HepG2 (cell line): ENCODE results near the gene RALB. TPM values are rescaled to one million over a fixed set of nuclear protein-coding genes. Genes with fewer than 3 reads are reported as not detected.

Experiments used
- ATRX ChIP-seq: sonication (generic); formaldehyde crosslinking; IDR thresholded peaks from 2 replicates; pipeline ENCODE4 v1.4.0; 2020; ENCODE audit warnings: missing genetic modification reagents, borderline replicate concordance
- HMG20B ChIP-seq: conservative IDR thresholded peaks from 2 replicates; pipeline ENCODE4 v1.6.1; 2016; ENCODE audit warnings: missing genetic modification reagents, missing compliant biosample characterization
- HOXA7 ChIP-seq: sonication (generic); formaldehyde crosslinking; IDR thresholded peaks from 2 replicates; pipeline ENCODE4 v1.8.1; 2022; ENCODE audit warnings: mild to moderate bottlenecking, missing genetic modification reagents, moderate library complexity
- NFE2 ChIP-seq: sonication (generic); formaldehyde crosslinking; IDR thresholded peaks from 2 replicates; pipeline ENCODE4 v1.4.0; 2020; ENCODE audit warnings: missing genetic modification reagents
- STAT5B ChIP-seq: sonication (generic); formaldehyde crosslinking; IDR thresholded peaks from 2 replicates; pipeline ENCODE4 v1.4.0; 2020; ENCODE audit warnings: missing genetic modification reagents
- TEAD2 ChIP-seq: sonication (generic); formaldehyde crosslinking; IDR thresholded peaks from 2 replicates; pipeline ENCODE4 v1.9.0; 2021; ENCODE audit warnings: missing genetic modification reagents
- TOPORS ChIP-seq: sonication (generic); formaldehyde crosslinking; IDR thresholded peaks from 2 replicates; pipeline ENCODE4 v1.8.0; 2023; ENCODE audit warnings: mild to moderate bottlenecking, missing genetic modification reagents
- ZNF230 ChIP-seq: sonication (generic); formaldehyde crosslinking; IDR thresholded peaks from 2 replicates; pipeline ENCODE4 v1.4.0; 2020; ENCODE audit warnings: mild to moderate bottlenecking, missing genetic modification reagents
- ZNF264 ChIP-seq: sonication (generic); formaldehyde crosslinking; IDR thresholded peaks from 2 replicates; pipeline ENCODE4 v1.4.0; 2020; ENCODE audit warnings: missing genetic modification reagents
- ZNF460 ChIP-seq: sonication (generic); formaldehyde crosslinking; IDR thresholded peaks from 2 replicates; pipeline ENCODE4 v1.5.1; 2020; ENCODE audit warnings: missing genetic modification reagents, mild to moderate bottlenecking, borderline replicate concordance
- ZNF7 ChIP-seq: IDR thresholded peaks from 2 replicates; pipeline ENCODE4 v1.6.1; 2016; ENCODE audit warnings: missing biosample characterization, missing genetic modification reagents
- ZNF841 ChIP-seq: sonication (generic); formaldehyde crosslinking; IDR thresholded peaks from 2 replicates; pipeline ENCODE4 v1.8.1; 2023; ENCODE audit warnings: missing genetic modification reagents, borderline replicate concordance
- polyA plus RNA-seq, 8 experiments: library from polyadenylated mRNA; depleted of rRNA in 3 of 8; stranded (reverse) in 7 of 8; unstranded in 1 of 8; fragments of >200 nt; fragmentation: Illumina TruSeq in 4 of 8; extraction: Trizol in 4 of 8; gene quantifications; 2 replicates each; pipeline versions ENCODE4 v1.2.1 to v1.2.3, GENCODE V29; 2011 to 2016; ENCODE audit warnings: low read depth in 4 of 8, missing spikeins in 1 of 8, mixed read lengths in 1 of 8; ENCODE audit not compliant: insufficient read depth in 1 of 8
- total RNA-seq, 5 experiments: library from RNA; depleted of rRNA; stranded (reverse); fragments of >200 nt; fragmentation: Illumina TruSeq; extraction: Trizol; gene quantifications; 2 replicates each; pipeline ENCODE4 v1.2.3, GENCODE V29; 2016; ENCODE audit warnings: low read depth in 1 of 5
- TF ChIP-seq, protein P1 (sequence below): sonication (generic); formaldehyde crosslinking; IDR thresholded peaks from 2 replicates; pipeline ENCODE4 v1.4.0; 2020; ENCODE audit warnings: mild to moderate bottlenecking, missing genetic modification reagents
- TF ChIP-seq, protein P2 (sequence below): sonication (generic); formaldehyde crosslinking; IDR thresholded peaks from 2 replicates; pipeline ENCODE4 v1.4.0; 2020; ENCODE audit warnings: missing genetic modification reagents
- TF ChIP-seq, protein P3 (sequence below): sonication (generic); formaldehyde crosslinking; IDR thresholded peaks from 2 replicates; pipeline ENCODE4 v1.5.0; 2020; ENCODE audit warnings: mild to moderate bottlenecking, missing genetic modification reagents, borderline replicate concordance

The RALB gene
- total and polyA plus RNA-seq, 2 of the 13 experiments (the other 11 are each of a cell fraction or from before 2014, with no cell fraction given), result 37.8 to 43.2 TPM

DNA sequence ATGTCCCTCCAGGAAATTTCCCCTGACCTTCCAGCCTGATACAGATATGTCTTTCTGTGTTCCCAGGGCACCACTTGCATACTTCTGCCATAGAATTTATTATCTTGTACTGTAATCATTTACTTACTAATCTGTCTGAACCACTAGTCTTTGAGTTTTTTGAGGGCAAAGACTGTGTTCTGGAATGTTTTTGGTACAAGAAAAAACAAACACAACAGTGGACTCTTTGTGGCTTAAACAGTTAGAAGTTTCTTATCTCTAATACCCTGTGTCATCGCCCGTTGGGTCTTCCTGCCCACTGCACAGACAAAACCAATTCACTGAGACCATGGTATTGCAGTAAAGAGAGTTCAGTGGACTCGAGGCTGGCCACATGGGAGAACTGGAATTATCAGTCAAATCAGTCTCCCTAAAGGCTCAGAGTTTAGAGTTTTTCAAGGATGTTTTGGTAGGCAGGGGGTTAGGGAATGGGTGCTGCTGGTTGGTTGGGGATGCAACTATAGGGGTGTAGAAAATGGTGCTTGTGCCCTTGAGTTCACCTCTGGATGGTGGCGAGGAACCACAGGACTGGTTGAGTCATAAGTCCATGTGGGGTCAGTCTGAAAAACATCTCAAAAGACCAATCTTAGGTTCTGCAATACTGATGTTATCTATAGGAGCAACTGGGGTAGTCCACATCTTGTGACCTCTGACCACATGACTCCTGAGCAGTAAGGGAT lies 20.3 kb downstream of the RALB start (continued):
- TF ChIP-seq, protein P1, sequence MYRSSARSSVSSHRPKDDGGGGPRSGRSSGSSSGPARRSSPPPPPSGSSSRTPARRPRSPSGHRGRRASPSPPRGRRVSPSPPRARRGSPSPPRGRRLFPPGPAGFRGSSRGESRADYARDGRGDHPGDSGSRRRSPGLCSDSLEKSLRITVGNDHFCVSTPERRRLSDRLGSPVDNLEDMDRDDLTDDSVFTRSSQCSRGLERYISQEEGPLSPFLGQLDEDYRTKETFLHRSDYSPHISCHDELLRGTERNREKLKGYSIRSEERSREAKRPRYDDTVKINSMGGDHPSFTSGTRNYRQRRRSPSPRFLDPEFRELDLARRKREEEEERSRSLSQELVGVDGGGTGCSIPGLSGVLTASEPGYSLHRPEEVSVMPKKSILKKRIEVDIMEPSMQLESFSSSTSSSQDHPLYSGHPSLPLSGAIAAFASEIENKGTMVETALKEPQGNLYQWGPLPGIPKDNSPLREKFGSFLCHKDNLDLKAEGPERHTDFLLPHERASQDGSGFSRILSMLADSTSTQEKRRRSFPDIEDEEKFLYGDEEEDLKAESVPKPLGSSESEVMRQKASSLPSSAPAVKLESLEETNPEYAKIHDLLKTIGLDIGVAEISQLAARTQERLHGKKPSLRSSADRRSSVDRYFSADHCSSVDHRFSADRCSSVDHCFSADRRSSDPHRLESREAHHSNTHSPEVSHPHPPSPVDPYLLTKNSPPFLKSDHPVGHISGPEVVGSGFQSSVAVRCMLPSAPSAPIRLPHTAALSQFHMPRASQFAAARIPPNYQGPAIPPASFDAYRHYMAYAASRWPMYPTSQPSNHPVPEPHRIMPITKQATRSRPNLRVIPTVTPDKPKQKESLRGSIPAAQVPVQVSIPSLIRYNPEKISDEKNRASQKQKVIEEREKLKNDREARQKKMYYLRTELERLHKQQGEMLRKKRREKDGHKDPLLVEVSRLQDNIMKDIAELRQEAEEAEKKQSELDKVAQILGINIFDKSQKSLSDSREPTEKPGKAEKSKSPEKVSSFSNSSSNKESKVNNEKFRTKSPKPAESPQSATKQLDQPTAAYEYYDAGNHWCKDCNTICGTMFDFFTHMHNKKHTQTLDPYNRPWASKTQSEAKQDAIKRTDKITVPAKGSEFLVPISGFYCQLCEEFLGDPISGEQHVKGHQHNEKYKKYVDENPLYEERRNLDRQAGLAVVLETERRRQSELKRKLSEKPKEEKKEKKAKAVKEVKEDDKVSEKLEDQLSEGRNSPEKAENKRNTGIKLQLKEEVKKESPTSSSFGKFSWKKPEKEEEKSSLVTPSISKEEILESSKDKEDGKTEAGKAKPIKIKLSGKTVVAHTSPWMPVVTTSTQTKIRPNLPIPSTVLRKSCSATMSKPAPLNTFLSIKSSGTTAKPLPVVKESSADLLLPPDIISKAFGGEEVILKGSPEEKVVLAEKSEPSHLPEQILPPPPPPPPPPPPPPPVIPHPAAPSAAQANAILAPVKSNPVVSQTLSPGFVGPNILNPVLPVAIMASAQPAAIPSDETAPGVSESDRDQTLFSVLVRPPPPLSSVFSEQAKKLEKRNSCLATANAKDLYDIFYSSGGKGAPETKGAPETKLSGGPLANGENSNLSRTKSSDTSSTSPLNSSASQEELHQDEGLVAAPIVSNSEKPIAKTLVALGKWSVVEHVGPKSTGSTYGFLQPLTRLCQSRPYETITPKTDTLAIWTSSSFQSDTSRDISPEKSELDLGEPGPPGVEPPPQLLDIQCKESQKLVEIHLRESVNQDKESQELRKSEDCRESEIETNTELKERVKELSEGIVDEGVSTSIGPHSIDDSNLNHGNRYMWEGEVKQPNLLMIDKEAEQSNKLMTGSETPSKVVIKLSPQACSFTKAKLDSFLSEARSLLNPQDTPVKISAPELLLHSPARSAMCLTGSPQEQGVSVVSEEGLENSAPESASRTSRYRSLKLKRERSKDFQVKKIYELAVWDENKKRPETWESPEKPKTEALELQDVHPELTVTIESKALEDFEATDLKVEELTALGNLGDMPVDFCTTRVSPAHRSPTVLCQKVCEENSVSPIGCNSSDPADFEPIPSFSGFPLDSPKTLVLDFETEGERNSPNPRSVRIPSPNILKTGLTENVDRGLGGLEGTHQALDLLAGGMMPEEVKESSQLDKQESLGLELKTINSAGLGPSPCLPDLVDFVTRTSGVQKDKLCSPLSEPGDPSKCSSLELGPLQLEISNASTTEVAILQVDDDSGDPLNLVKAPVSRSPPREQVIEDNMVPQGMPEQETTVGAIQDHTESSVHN (CRISPR knock-in tag), result no peak
- TF ChIP-seq ZNF7 (CRISPR knock-in tag), result peak; percentile 11; the same call in 1 of the 2 replicates
- peak; percentile 70; the same call in 1 of the 2 replicates for TF ChIP-seq HMG20B (CRISPR knock-in tag)
- no peak for TF ChIP-seq TEAD2
- TF ChIP-seq, protein P2, sequence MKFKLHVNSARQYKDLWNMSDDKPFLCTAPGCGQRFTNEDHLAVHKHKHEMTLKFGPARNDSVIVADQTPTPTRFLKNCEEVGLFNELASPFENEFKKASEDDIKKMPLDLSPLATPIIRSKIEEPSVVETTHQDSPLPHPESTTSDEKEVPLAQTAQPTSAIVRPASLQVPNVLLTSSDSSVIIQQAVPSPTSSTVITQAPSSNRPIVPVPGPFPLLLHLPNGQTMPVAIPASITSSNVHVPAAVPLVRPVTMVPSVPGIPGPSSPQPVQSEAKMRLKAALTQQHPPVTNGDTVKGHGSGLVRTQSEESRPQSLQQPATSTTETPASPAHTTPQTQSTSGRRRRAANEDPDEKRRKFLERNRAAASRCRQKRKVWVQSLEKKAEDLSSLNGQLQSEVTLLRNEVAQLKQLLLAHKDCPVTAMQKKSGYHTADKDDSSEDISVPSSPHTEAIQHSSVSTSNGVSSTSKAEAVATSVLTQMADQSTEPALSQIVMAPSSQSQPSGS (CRISPR knock-in tag), result peak; percentile 69; the same call in 1 of the 2 replicates
- TF ChIP-seq ZNF264, result peak; percentile 84
- TF ChIP-seq HOXA7 (CRISPR knock-in tag), result no peak
- peak; percentile 63; the same call in 1 of the 2 replicates for TF ChIP-seq STAT5B (CRISPR knock-in tag)
- TF ChIP-seq TOPORS (CRISPR knock-in tag), result no peak
- TF ChIP-seq ATRX (CRISPR knock-in tag), result no peak
- TF ChIP-seq, protein P3, sequence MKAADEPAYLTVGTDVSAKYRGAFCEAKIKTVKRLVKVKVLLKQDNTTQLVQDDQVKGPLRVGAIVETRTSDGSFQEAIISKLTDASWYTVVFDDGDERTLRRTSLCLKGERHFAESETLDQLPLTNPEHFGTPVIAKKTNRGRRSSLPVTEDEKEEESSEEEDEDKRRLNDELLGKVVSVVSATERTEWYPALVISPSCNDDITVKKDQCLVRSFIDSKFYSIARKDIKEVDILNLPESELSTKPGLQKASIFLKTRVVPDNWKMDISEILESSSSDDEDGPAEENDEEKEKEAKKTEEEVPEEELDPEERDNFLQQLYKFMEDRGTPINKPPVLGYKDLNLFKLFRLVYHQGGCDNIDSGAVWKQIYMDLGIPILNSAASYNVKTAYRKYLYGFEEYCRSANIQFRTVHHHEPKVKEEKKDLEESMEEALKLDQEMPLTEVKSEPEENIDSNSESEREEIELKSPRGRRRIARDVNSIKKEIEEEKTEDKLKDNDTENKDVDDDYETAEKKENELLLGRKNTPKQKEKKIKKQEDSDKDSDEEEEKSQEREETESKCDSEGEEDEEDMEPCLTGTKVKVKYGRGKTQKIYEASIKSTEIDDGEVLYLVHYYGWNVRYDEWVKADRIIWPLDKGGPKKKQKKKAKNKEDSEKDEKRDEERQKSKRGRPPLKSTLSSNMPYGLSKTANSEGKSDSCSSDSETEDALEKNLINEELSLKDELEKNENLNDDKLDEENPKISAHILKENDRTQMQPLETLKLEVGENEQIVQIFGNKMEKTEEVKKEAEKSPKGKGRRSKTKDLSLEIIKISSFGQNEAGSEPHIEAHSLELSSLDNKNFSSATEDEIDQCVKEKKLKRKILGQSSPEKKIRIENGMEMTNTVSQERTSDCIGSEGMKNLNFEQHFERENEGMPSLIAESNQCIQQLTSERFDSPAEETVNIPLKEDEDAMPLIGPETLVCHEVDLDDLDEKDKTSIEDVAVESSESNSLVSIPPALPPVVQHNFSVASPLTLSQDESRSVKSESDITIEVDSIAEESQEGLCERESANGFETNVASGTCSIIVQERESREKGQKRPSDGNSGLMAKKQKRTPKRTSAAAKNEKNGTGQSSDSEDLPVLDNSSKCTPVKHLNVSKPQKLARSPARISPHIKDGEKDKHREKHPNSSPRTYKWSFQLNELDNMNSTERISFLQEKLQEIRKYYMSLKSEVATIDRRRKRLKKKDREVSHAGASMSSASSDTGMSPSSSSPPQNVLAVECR (CRISPR knock-in tag), result peak; percentile 55; the same call in 1 of the 2 replicates
- TF ChIP-seq NFE2, result no peak
- peak; percentile 52; the same call in 1 of the 2 replicates for TF ChIP-seq ZNF230 (CRISPR knock-in tag)
- TF ChIP-seq ZNF460 (CRISPR knock-in tag), result peak; percentile 63; the same call in 1 of the 2 replicates
- no peak for TF ChIP-seq ZNF841 (CRISPR knock-in tag)
